Left colon (tissue), 2 donors: ENCODE measurements around the gene SRD5A1. TPM values are rescaled to one million over a fixed set of nuclear protein-coding genes. Genes with fewer than 3 reads are reported as not detected.

ENCODE experiments used
- ATAC-seq: fragments of 200-7000 bp; cut with Tn5 transposase; one replicate; pipeline ENCODE4 v1.9.1; 2020; ENCODE audit warnings: mild to moderate bottlenecking, moderate library complexity
- DNase-seq, 2 donors: peaks; one replicate each; pipeline ENCODE4 v3.0.0-alpha.2; 2020
- intact Hi-C, 2 donors: fragments of 100-400 bp; cut with DNase I in 1 of 2; cut with micrococcal nuclease in 1 of 2; formaldehyde crosslinking; loops; one replicate each; pipeline versions ENCODE4 v1.11.2 to v1.14.0; 2022; cut with DNase I, micrococcal nuclease
- long read RNA-seq: library from polyadenylated mRNA; unstranded; transcript quantifications from one replicate; pipeline ENCODE4 v2.0.0, GENCODE V29; 2021
- total RNA-seq, 2 donors: library from RNA; stranded (reverse); fragmentation: NEBNext Ultra II Directional; extraction: Animal tissue kit (Norgen Biotek cat#: 25700); gene quantifications; one replicate each; pipeline ENCODE4 v1.2.1, GENCODE V29; 2021
- donor health status: DM: no; HTN: no; CAD: no.
- donor health status: DM: yes; HTN: yes; CAD: no.

SRD5A1 gene, protein sequence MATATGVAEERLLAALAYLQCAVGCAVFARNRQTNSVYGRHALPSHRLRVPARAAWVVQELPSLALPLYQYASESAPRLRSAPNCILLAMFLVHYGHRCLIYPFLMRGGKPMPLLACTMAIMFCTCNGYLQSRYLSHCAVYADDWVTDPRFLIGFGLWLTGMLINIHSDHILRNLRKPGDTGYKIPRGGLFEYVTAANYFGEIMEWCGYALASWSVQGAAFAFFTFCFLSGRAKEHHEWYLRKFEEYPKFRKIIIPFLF
- total RNA-seq: 10 to 100 TPM; 16.3 to 18.9 TPM
- long read RNA-seq, full-length matches to known transcripts: 4 of 6 reads
- long read RNA-seq, partial matches to known transcripts: 1 of 6 reads
- long read RNA-seq, other reads (novel, unspliced or antisense): 1 of 6 reads

DNA sequence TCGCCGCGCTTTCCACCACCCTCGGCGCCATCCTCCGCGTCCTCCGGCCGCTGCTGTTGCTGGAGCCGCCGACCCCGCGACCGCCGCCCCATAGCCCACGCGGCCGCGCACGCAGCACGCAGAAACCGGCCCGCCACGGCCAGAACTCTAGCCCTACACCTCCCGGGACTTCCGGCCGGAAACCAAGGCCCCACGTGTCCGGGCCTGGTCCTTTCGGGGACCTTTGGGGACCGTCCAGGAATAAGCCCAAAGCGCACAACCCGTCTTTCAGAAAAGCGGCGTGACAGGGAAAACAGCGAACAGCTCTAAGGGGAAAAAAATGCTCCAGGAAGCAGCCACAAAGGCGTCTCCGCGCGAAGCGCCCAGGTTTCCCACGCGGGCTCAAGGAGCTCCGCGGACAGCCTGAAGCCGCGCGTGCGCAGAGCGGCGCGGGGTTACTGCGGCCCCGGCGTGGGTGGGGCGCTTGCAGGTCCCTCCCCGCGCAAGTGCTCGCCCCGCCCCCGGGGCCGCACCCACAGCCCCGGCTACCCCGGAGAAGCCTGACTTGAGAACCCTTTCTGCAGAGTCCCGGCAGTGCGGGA is at the start of gene SRD5A1, which contains the start of gene NSUN2:
Gene SRD5A1, plus strand, starts transcription at position 553 of the 581 bp plus-strand sequence. CDS start 137 bp downstream, outside the sequence.
Gene NSUN2, minus strand, starts transcription at position 157 of the 581 bp plus-strand sequence. Its CDS starts 65 bp downstream, at position 92.
- intact Hi-C loops: loop anchor here in 1 of 2 donors (10.0 kb wide), 1 partner anchor 72 kb away; no protein-coding TSS in a partner anchor
- peak; percentile 91 to 93 for DNase-seq
- ATAC-seq: peak; percentile 95

DNA sequence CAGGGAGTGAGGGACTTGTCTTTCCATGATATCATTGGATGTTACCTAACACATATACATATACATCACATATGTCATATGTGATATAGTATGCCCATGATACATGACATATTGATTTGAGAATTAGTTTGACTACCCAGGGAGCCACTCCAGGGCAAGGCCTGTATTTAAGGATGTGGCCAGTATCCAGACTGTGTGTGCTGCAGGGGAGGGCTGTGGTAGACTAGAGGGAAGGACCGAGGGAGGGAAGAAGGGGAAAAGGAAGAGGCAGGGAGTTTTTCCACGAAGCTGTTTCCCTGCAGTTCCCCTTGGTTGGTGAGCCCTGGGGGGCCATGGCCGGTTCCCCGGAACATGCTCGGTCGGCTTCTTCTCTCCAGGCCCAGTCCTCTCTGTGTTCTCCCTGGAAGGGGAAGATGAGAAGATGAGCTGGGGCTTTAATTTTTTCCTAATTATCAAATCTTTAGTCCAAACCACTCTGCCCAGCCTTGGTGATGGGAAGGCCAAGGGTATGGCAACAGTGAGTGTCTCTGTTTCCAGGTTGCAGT is 49.1 kb upstream of the SRD5A1 start:
- DNase-seq (no peak), ATAC-seq (no peak)
- intact Hi-C loops: no loop called here

DNA sequence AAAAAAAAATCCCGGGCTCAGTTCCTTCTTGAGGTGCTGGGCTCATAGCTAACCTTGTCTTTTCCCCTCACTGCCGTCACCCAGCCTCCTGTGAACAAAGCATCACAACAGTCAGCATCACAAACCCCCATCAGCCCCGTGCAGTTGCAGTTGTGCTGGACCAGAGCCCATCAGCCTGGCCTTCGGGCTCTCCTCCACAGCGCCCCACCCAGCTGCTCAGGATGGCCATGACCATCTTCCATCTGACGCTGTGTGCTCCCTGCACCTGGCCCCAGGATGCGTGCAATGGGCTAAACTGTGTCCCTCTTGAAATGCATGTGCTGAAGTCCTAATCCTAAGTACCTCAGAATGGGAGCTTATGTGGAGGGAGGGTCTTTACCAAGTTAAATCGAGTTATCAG is 48.5 kb upstream of the SRD5A1 start:
- ATAC-seq (no peak), DNase-seq (no peak)
- intact Hi-C loops: no loop called here

DNA sequence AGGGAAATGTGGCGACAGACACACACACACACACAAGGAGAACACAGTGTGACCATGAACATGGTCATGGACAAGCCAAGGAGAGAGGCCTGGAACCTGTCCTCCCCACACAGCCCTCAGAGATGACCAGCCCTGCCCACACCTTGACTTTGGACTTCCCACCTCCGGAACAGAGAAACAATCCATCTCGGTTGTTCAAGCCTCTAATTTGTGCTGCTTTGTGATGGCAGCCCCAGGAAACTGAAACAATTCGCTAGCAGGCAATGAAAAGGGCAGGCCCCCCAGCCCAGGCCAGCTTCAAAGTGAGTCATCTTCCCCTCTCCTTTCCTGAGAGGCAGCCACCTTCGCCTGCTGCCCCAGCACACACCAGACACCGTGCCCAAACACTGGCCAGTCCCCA is 48.1 kb upstream of the SRD5A1 start:
- DNase-seq: no peak
- intact Hi-C loops: no loop called here
- ATAC-seq: no peak

DNA sequence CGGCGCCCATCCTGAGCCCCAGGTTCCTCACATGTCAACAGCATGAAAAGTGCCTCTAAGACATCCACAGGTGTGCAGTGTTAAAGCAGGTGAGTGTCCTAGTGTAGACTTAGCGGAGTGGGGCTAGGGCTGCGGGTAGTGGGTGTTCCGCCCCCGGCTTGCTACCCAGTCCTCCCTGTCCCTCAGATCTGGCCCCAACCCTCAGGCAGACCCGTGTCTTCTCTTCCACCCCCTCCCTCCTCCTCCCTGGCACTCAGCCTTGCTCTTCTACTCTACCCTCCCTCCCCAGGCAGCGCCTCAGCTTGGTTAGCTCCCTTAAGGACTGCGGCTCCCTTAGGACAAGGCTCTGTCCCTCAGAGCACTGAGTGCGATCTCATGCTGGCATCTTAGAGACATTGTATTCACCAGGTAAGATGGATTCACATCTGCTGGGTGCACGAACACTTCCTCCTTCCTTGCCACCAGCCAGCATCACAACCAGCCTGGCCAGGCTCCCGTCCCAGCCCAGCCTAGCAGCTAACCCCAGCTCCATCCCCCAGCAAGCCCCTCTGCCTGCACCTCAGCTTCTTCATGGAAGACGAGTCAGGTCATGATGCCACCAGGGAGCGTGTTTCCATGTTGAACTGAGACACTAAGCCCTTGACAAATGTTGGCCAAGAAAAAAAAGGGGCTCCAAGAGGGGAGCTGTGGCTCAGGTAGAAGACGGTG is 47.1 kb upstream of the SRD5A1 start:
- intact Hi-C loops: no loop called here
- DNase-seq (no peak), ATAC-seq (no peak)

DNA sequence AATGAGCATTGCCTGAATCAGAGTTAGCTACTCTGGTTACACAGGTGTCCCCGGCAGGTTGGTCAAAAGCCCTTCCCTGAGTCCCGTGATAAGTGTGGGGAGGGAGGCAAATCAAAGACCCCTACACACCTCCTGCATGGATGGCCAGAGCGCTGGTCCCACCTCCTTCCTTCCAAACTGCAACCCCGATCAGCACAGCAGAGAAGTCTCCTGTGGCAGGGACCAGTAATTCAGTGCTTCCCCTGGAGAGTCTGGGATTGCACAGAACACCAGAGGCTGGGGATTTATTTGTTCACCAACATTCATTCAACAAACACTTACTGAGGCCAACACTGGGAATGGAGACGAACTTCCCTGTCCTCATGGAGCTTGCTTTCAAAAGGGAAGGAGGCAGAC is 46.6 kb upstream of the SRD5A1 start:
- no peak for ATAC-seq
- intact Hi-C loops: no loop called here
- DNase-seq: no peak

DNA sequence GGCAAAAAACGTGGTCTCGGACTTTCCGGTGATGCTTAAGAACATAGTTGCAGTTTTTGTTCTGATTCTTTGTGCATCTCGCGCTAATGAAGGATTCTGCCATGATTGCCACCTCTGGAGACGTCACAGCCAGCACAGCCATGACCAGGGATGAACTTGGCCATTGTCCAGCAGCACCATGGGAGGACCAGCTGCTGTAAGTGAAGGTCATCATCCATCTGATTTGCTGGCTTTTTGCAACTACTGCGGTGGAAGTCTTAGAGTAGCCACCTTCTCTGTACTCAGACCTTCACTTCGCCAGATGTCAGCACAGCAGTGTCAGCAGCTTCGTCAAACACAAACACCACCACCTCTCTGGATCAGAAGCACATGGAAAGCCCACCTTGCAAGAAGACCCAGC is 46.1 kb upstream of the SRD5A1 start:
- no peak for ATAC-seq
- intact Hi-C loops: no loop called here

DNA sequence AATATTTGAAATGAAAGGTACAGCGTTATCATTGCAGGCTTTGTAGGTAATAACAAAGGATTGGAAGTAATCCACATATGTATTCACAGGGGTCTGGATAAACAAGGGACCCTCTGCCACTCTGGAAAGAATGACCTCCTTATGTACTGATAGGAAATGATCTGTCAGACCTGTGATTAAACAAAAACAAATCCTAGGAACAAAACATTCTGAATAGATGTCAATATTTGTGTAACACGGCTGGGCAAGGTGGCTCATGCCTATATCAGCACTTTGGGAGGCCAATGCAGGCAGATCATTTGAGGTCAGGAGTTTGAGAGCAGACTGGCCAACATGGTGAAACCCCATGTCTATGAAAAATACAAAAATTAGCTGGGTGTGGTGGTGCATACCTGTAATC is 42.7 kb upstream of the SRD5A1 start:
- intact Hi-C loops: no loop called here
- no peak for ATAC-seq
- DNase-seq: no peak

More for the DNA sequence above, 46.1 kb upstream of the SRD5A1 start:
- no peak for DNase-seq

DNA sequence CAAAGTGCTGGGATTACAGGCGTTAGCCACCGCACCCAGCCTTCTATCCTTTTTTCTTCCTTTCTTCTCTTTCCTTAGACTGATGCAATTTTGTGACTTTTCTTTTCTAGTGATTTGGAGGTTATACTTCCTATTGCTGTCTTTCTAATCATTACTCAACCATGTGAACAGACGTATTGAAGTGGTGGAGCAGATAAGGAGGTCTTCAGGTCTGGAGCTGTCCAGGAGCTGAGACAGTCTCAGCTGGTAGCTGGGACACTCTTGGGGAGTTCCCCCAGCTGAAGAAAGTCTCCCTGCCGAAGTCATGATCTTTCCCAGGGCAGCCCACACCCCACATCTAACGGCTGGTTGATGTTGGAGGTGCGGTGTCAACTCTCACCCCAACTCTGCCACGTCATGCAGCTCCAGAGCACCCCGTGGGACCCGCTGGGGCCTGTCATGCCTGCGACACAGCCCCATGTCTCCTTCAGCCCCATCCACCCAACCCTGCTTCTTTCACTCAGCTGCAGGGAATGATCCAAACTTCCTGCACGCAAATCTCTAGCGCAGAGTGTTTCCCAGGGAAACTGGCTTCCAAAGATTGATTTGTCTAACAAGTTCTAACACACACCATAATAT is 41.5 kb upstream of the SRD5A1 start:
- ATAC-seq (no peak), DNase-seq (no peak)
- intact Hi-C loops: no loop called here

DNA sequence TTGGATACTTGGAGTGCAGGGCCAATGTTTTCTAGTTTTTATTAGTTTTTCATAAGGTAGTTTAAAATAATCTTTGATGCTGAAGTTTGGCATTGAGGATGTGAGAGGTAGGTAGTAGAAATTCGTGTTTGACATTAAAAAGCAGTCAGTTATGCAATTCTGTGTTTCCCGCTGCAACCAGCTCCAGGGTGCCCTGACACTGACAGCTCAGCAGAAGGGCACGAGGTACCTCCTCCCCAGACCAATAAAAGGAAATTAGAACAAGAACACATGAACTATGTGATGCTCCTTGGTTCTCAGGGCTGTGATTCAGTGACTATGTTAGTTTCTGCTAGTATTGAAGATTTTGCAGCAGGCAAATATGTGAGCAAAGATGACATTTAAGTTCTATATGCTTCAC is 40.6 kb upstream of the SRD5A1 start:
- DNase-seq: no peak
- ATAC-seq: no peak
- intact Hi-C loops: no loop called here

DNA sequence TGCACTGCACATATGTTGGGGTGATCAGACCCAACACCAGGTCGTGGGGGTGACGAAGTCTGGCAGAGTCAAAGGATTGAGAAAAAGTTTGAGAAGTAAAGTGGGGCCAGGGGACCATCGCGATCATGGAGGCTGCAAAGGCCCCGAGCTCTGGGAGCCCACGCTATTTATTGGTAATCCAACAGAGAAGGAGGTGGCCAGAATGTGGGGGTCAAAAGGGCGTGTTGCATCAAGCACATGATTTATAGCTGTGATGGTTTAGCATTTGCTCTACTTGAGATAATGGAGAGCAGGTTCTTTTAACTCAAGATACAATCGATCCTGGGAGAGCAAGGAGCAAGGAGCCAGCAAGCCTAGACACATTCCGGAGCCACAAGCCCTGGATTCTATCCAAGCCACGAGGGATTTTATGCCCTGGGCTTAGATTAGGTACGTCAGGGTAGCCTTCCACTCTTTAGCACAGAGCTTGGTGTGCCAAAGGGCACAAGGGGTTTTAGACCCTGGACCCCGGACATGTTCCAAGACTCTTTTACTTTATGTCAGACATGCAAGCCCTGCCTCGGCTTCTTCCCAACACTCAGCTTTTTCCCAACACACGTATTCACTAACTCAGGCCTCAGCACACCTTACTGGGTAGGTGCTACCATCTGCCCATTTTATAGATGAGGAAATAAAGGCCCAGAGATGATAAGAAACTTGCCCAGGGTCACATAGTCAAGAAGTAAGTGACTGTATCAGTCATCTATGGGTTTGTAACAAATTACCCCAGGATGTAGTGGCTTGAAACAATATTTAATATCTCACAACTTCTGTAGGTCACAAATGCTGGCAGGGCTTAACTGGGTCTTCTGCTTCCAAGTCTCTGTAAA is 39.9 kb upstream of the SRD5A1 start:
- intact Hi-C loops: no loop called here

DNA sequence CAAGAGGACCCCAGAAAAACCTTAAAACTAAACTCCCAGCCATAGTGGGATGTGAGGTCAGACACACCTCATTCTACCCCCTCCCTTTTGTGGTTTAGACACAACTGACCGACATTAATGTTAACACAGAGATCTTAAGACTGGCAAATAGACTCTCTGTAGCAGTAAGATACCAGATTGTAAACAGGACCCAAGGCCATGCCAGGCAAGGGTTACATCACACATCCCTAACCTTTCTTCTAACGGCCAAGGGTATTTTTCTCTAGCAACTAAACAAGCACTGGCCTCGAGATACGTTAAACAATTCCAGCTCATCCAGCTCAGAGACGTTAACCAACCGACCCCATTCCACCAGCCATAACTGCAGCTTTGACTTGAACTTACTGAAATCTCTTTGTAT is 39.2 kb upstream of the SRD5A1 start:
- no peak for ATAC-seq
- no peak for DNase-seq
- intact Hi-C loops: no loop called here

More for the DNA sequence above, 39.9 kb upstream of the SRD5A1 start:
- DNase-seq (no peak), ATAC-seq (no peak)

DNA sequence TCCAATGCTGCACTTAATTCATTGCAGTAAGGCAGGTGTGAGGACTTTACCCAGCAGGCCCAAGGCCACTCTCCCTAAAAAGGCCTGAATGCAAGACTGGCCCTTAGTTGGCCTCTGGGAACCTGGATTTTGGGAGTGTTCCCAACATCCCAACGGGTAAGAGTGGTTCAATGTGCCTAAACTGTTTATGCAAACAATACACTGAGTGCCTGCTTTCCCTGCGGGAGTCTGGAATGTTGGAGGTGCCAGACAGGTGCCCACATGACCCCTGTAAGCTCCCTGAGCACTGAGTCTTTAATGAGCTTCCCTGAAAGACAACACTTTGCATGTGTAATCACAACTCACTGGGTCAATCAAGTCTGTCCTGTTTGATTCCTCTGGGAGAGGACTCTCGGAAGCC is 37.8 kb upstream of the SRD5A1 start:
- intact Hi-C loops: no loop called here
- ATAC-seq (no peak), DNase-seq (no peak)

DNA sequence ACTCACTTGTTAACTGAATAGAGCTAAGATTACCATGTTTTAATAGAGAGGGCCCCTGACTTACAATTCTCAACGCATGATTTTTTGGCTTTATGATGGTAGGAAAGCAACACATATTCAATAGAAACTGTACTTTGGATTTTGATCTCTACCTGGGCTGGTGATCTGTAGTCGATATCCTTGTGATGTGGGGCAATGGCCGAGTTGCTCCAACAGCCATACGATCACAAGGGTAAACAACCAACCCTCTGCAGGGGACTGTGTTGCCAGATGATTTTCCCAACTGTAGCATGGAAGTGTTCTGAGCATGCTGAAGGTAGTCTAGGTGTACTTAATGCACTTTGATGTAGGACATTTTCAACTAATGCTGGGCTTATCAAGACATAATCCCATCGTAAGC is 36.9 kb upstream of the SRD5A1 start:
- ATAC-seq: no peak
- intact Hi-C loops: no loop called here
- no peak for DNase-seq

DNA sequence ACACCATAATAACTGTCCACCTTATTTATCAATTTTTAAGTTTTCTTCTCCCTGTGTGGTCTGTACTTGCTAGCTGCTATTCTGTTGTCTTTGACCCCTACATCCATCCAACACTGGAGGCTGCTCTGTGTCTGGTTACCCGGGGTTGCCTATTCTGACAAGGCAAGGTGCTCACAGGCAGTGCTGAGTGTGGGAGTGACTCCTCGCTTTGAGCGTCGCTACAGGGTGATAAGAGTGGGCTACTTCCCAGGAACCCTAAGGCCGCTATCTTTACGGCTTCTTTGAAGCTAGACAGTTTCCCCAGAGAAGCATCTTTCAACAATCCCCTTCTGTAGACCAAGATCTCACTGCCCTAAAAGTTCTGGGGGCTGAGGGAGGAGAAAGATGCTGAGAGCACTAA is 35.7 kb upstream of the SRD5A1 start:
- ATAC-seq (no peak), DNase-seq (no peak)
- intact Hi-C loops: no loop called here

DNA sequence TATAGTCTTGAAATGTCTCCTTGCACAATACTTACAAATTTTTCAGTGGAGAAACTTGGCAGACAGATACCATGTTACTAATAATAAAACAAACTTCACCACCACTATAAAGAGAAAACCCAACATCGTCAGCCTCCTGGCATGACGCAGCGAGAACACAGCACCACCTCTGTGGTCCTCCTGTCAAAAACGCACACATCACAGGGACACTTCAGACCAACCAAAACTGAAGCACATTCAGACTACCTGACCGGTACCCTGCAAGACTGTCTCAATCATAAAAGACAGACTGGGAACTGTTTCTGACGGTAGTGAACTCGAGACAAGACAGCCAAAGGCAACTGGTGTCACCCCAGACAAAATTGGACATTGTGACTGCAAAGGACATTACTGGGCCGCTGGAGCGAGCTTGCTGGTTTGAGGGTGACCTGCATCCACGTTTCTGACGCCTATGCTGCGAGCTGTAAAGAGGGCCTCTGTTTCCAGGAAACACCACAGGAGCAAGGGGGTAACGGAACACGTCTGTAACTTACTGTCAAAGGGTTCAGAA is 34.8 kb upstream of the SRD5A1 start:
- no peak for DNase-seq
- ATAC-seq: no peak
- intact Hi-C loops: no loop called here

DNA sequence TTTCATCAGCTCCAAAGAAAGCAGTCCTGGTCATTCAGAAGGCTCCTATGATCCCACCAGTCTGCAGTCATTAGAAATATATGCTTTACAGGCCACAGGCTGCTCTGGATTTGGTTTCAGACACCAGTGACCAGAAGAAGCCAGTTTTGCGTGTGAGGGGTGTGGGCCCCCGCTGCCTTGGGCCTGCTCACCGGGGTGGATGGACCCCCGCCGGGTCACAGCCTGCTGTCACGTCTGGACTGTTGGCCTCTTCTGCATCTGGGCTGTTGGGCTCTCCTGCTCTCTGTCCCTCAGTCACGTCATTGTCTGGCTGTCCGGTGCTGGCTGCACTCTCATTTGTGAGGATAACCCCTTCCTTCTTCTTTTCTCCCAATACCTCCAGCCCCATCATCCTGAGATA is 33.5 kb upstream of the SRD5A1 start:
- ATAC-seq (no peak), DNase-seq (no peak)

DNA sequence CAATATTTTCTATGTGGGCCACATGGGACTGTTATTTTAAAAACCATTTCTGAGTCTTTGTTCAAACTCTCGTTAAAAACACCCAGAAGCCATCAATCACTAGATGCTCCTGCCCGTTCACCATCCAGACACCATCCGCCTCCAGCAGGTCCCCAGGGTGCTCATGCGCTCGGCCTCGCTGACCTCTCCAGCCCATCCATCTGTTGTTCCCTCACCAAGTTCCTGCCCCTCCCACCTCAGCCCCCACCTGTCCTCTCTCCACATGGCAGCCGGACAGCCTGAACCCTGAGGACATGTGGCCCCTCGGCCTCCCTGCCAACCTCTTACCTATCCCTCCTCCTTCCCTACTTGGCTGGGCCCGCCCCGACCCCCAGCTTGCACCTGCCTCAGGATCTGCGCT is 32.0 kb upstream of the SRD5A1 start:
- no peak for ATAC-seq
- DNase-seq: no peak
- intact Hi-C loops: no loop called here

More for the DNA sequence above, 33.5 kb upstream of the SRD5A1 start:
- intact Hi-C loops: no loop called here
